Measurements from ENCODE around the gene UNC119B.

- no peak for TF ChIP-seq CTCF (IDR thresholded peaks at IDR 0.05; ENCODE audit: low read length)
- no peak for TF ChIP-seq EZH2 (optimal IDR thresholded peaks at IDR 0.05; ENCODE audit: low read depth, low read length)
- TF ChIP-seq EZH2phosphoT487 (IDR thresholded peaks at IDR 0.05; ENCODE audit: low read length), result no peak
Observed at GRCh38 chr12:120736404-120737331, 26.4 kb downstream of the UNC119B start.
